Calu3 (cell line): ENCODE results near the gene ELAC2. TPM values are rescaled to one million over a fixed set of nuclear protein-coding genes. Genes with fewer than 3 reads are reported as not detected.

Source experiments
- BruUV-seq: library from RNA; stranded (reverse); fragments of 400-500 nt; replicated peaks from 2 replicates; lab custom pipeline; 2021; lab: Mats Ljungman, UMichigan
- CTCF ChIA-PET: fragments of 300-600 bp; sonication (Branson Sonifier 250); formaldehyde crosslinking; loops from one replicate; lab custom pipeline; 2022; ENCODE audit warnings: antibody characterized with exemption; lab: Charles Lee
- DNase-seq: peaks from one replicate; pipeline ENCODE4 v3.0.0; 2022
- H3K27ac Mint-ChIP-seq: one replicate; pipeline ENCODE4 v1.8.0; 2022; ENCODE audit warnings: mixed read lengths; ENCODE audit not compliant: unreplicated experiment
- H3K27me3 Mint-ChIP-seq: one replicate; pipeline ENCODE4 v1.8.0; 2022; ENCODE audit warnings: mixed read lengths; ENCODE audit not compliant: unreplicated experiment
- H3K36me3 Mint-ChIP-seq: one replicate; pipeline ENCODE4 v1.8.0; 2022; ENCODE audit warnings: mild to moderate bottlenecking, moderate library complexity, mixed read lengths; ENCODE audit not compliant: insufficient read depth, unreplicated experiment
- H3K4me1 Mint-ChIP-seq: one replicate; pipeline ENCODE4 v1.8.0; 2022; ENCODE audit warnings: mild to moderate bottlenecking, low read depth, mixed read lengths; ENCODE audit not compliant: unreplicated experiment
- H3K4me3 Mint-ChIP-seq: one replicate; pipeline ENCODE4 v1.8.0; 2022; ENCODE audit warnings: mild to moderate bottlenecking, low read depth, moderate library complexity, mixed read lengths; ENCODE audit not compliant: unreplicated experiment
- H3K9me3 Mint-ChIP-seq: one replicate; pipeline ENCODE4 v1.8.0; 2022; ENCODE audit warnings: low read depth, mixed read lengths; ENCODE audit not compliant: unreplicated experiment
- intact Hi-C: fragments of 100-400 bp; cut with micrococcal nuclease; formaldehyde crosslinking; loops from one replicate; pipeline ENCODE4 v1.10.0; 2022; ENCODE audit not compliant: unreplicated experiment
- total RNA-seq: library from RNA; stranded (reverse); gene quantifications from 2 replicates; pipeline ENCODE4 v1.2.3, GENCODE V29; 2022
- TF ChIP-seq, protein P1 (sequence below): fragments of 200-600 bp; IDR thresholded peaks from one replicate; pipeline ENCODE4 v1.8.0; 2022; ENCODE audit warnings: antibody characterized with exemption; ENCODE audit not compliant: unreplicated experiment

The ELAC2 gene
- total RNA-seq, 1 experiment from 2014 or later, result 39.8 TPM

- H3K27ac Mint-ChIP-seq, result no peak overlapping the region
- H3K4me3 Mint-ChIP-seq, result no peak overlapping the region
- no peaks in the 10 kb centered on the region for H3K27me3 Mint-ChIP-seq
- no peaks in the 10 kb centered on the region for H3K4me1 Mint-ChIP-seq
- intact Hi-C loops, result no loop called here
- peaks cover 25% of the 10 kb centered on the region for H3K36me3 Mint-ChIP-seq
- BruUV-seq, result no TSS peak
- DNase-seq, result no peak
- CTCF ChIA-PET, result no interaction called here
- TF ChIP-seq, protein P1, sequence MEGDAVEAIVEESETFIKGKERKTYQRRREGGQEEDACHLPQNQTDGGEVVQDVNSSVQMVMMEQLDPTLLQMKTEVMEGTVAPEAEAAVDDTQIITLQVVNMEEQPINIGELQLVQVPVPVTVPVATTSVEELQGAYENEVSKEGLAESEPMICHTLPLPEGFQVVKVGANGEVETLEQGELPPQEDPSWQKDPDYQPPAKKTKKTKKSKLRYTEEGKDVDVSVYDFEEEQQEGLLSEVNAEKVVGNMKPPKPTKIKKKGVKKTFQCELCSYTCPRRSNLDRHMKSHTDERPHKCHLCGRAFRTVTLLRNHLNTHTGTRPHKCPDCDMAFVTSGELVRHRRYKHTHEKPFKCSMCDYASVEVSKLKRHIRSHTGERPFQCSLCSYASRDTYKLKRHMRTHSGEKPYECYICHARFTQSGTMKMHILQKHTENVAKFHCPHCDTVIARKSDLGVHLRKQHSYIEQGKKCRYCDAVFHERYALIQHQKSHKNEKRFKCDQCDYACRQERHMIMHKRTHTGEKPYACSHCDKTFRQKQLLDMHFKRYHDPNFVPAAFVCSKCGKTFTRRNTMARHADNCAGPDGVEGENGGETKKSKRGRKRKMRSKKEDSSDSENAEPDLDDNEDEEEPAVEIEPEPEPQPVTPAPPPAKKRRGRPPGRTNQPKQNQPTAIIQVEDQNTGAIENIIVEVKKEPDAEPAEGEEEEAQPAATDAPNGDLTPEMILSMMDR, result no peak
- H3K9me3 Mint-ChIP-seq, result no peaks in the 10 kb centered on the region
Observed at GRCh38 chr17:12998461-12998860, 19.4 kb downstream of the ELAC2 start.

GRCh38 chr17:12996941-12997340 is 20.9 kb downstream of the ELAC2 start:
- no peak overlapping the region for H3K27ac Mint-ChIP-seq
- no peaks in the 10 kb centered on the region for H3K27me3 Mint-ChIP-seq
- peaks cover 25% of the 10 kb centered on the region for H3K36me3 Mint-ChIP-seq
- BruUV-seq, result no TSS peak
- intact Hi-C loops, result no loop called here
- H3K4me3 Mint-ChIP-seq, result no peak overlapping the region
- CTCF ChIA-PET, result interaction anchor here (0.7 kb wide), 1 partner anchor 8 kb away, joined by 5 read pairs; no protein-coding TSS in a partner anchor
- DNase-seq, result no peak
- no peaks in the 10 kb centered on the region for H3K9me3 Mint-ChIP-seq
- H3K4me1 Mint-ChIP-seq, result no peaks in the 10 kb centered on the region
- TF ChIP-seq, protein P1, result no peak

DNA sequence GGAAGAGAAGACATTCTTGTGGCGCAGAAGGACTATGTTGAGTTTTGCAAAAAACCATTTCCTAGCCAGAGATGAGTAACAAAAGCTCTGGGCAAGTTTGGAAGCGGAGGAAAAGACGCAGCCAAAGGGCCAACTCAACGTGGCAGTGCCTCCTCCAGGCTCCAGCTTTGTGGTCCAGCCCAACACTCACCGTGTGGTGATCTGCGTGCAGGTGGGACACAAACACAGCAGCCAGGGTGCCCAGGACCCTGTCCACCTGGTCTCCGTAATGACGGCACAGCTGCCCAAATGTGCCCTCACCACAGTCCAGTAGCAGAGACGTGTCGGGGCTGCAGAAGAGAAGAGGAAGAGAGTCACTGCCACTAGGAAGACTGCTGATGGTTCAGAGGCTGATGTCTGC is 21.5 kb downstream of the ELAC2 start:
- peaks cover 25% of the 10 kb centered on the region for H3K36me3 Mint-ChIP-seq
- intact Hi-C loops, result no loop called here
- no peaks in the 10 kb centered on the region for H3K27me3 Mint-ChIP-seq
- no peak overlapping the region for H3K4me3 Mint-ChIP-seq
- no peak for DNase-seq
- no peak overlapping the region for H3K27ac Mint-ChIP-seq
- H3K4me1 Mint-ChIP-seq, result no peaks in the 10 kb centered on the region
- TF ChIP-seq, protein P1, result no peak
- H3K9me3 Mint-ChIP-seq, result no peaks in the 10 kb centered on the region
- no TSS peak for BruUV-seq
- CTCF ChIA-PET, result no interaction called here

- CTCF ChIA-PET, result no interaction called here
- intact Hi-C loops, result no loop called here
- H3K4me1 Mint-ChIP-seq, result no peaks in the 10 kb centered on the region
Observed at GRCh38 chr17:12995896-12996295, 21.9 kb downstream of the ELAC2 start.

More at GRCh38 chr17:12995896-12996295, 21.9 kb downstream of the ELAC2 start:
- no peak for DNase-seq
- no peak overlapping the region for H3K4me3 Mint-ChIP-seq
- no peaks in the 10 kb centered on the region for H3K9me3 Mint-ChIP-seq
- no TSS peak for BruUV-seq
- peaks cover 22% of the 10 kb centered on the region for H3K36me3 Mint-ChIP-seq
- no peak overlapping the region for H3K27ac Mint-ChIP-seq
- H3K27me3 Mint-ChIP-seq, result no peaks in the 10 kb centered on the region
- TF ChIP-seq, protein P1, result no peak
